H9 (cell line): ENCODE results near the gene PAXX. TPM values are rescaled to one million over a fixed set of nuclear protein-coding genes. Genes with fewer than 3 reads are reported as not detected.

ENCODE experiments used
- DNase-seq: peaks from one replicate; pipeline ENCODE4 v3.0.0-alpha.2; 2017
- H2AFZ ChIP-seq: one replicate; pipeline ENCODE4 v1.6.1; 2013; ENCODE audit warnings: mild to moderate bottlenecking, low read length, control low read depth, moderate library complexity
- H2AK5ac ChIP-seq: 2 replicates; pipeline ENCODE4 v1.6.1; 2013; ENCODE audit warnings: low read length, control low read depth, mixed read lengths; ENCODE audit not compliant: insufficient read length
- H2BK120ac ChIP-seq: one replicate; pipeline ENCODE4 v1.6.1; 2013; ENCODE audit warnings: low read depth, mild to moderate bottlenecking, low read length, control low read depth, inconsistent platforms; ENCODE audit not compliant: poor library complexity, severe bottlenecking
- H2BK12ac ChIP-seq: 2 replicates; pipeline ENCODE4 v1.6.1; 2013; ENCODE audit warnings: low read length, control low read depth, mixed read lengths, low read depth; ENCODE audit not compliant: insufficient read length
- H2BK15ac ChIP-seq: 2 replicates; pipeline ENCODE4 v1.6.1; 2013; ENCODE audit warnings: low read depth, low read length, control low read depth
- H2BK20ac ChIP-seq: one replicate; pipeline ENCODE4 v1.6.1; 2013; ENCODE audit warnings: low read depth, mild to moderate bottlenecking, low read length, control low read depth, inconsistent platforms; ENCODE audit not compliant: poor library complexity, severe bottlenecking
- H2BK5ac ChIP-seq: 2 replicates; pipeline ENCODE4 v1.6.1; 2013; ENCODE audit warnings: low read length, control low read depth, mixed read lengths; ENCODE audit not compliant: insufficient read length
- H3K14ac ChIP-seq: 2 replicates; pipeline ENCODE4 v1.6.1; 2013; ENCODE audit warnings: low read length, control low read depth; ENCODE audit not compliant: insufficient read depth
- H3K18ac ChIP-seq: 2 replicates; pipeline ENCODE4 v1.6.1; 2013; ENCODE audit warnings: low read depth, mild to moderate bottlenecking, mixed read lengths, low read length, control low read depth; ENCODE audit not compliant: insufficient read length
- H3K23ac ChIP-seq: 2 replicates; pipeline ENCODE4 v1.6.1; 2013; ENCODE audit warnings: low read length, control low read depth, mixed read lengths, low read depth; ENCODE audit not compliant: insufficient read length
- H3K23me2 ChIP-seq: 2 replicates; pipeline ENCODE4 v1.6.1; 2013; ENCODE audit warnings: low read depth, mild to moderate bottlenecking, mixed read lengths, low read length, control low read depth; ENCODE audit not compliant: insufficient read length, poor library complexity, severe bottlenecking
- H3K27ac ChIP-seq: 2 replicates; pipeline ENCODE4 v1.5.1; 2013; ENCODE audit warnings: low read length, control low read depth, mixed read lengths, low read depth; ENCODE audit not compliant: insufficient read length
- H3K27me3 ChIP-seq: 2 replicates; pipeline ENCODE4 v1.6.1; 2013; ENCODE audit warnings: low read length, control low read depth, inconsistent platforms; ENCODE audit not compliant: insufficient read depth
- H3K4ac ChIP-seq: 2 replicates; pipeline ENCODE4 v1.6.1; 2013; ENCODE audit warnings: low read depth, mild to moderate bottlenecking, control low read depth, inconsistent platforms, low read length, moderate library complexity
- H3K4me1 ChIP-seq: 2 replicates; pipeline ENCODE4 v1.6.1; 2013; ENCODE audit warnings: low read length, control low read depth, inconsistent platforms; ENCODE audit not compliant: insufficient read depth
- H3K4me2 ChIP-seq: 2 replicates; pipeline ENCODE4 v1.6.1; 2013; ENCODE audit warnings: low read length, control low read depth, mixed read lengths; ENCODE audit not compliant: insufficient read length, insufficient read depth
- H3K56ac ChIP-seq: 2 replicates; pipeline ENCODE4 v1.6.1; 2013; ENCODE audit warnings: low read depth, mild to moderate bottlenecking, mixed read lengths, low read length, control low read depth; ENCODE audit not compliant: insufficient read length
- H3K79me1 ChIP-seq: 2 replicates; pipeline ENCODE4 v1.6.1; 2013; ENCODE audit warnings: low read depth, mild to moderate bottlenecking, moderate library complexity, low read length, control low read depth, inconsistent platforms; ENCODE audit not compliant: insufficient read depth, poor library complexity, severe bottlenecking
- H3K79me2 ChIP-seq: 2 replicates; pipeline ENCODE4 v1.6.1; 2013; ENCODE audit warnings: low read length, control low read depth, inconsistent platforms; ENCODE audit not compliant: insufficient read depth
- H3K9ac ChIP-seq: 2 replicates; pipeline ENCODE4 v1.6.1; 2013; ENCODE audit warnings: low read length, control low read depth, mixed read lengths; ENCODE audit not compliant: insufficient read length; ENCODE audit errors: extremely low read depth
- H3K9me3 ChIP-seq: one replicate; pipeline ENCODE4 v1.6.1; 2013; ENCODE audit warnings: low read depth, low read length, inconsistent platforms; ENCODE audit not compliant: control insufficient read depth
- H3T11ph ChIP-seq: one replicate; pipeline ENCODE4 v1.6.1; 2013; ENCODE audit warnings: mild to moderate bottlenecking, low read length, control low read depth, inconsistent platforms
- H4K20me1 ChIP-seq: one replicate; pipeline ENCODE4 v1.6.1; 2013; ENCODE audit not compliant: control insufficient read depth, insufficient read length, insufficient read depth
- H4K5ac ChIP-seq: 2 replicates; pipeline ENCODE4 v1.6.1; 2013; ENCODE audit warnings: low read depth, mild to moderate bottlenecking, mixed read lengths, low read length, control low read depth; ENCODE audit not compliant: insufficient read length
- H4K8ac ChIP-seq: replicated peaks from 2 replicates; pipeline ENCODE4 v1.6.1; 2013; ENCODE audit warnings: low read length, control low read depth, mixed read lengths, low read depth; ENCODE audit not compliant: insufficient read length
- H4K91ac ChIP-seq: 2 replicates; pipeline ENCODE4 v1.6.1; 2013; ENCODE audit warnings: low read depth, mild to moderate bottlenecking, moderate library complexity, mixed read lengths, low read length, control low read depth; ENCODE audit not compliant: insufficient read length
- H3K27ac Mint-ChIP-seq, 3 experiments: 2 replicates in 2 of 3; 3 replicates in 1 of 3; pipeline ENCODE4 v1.8.0; 2020 to 2021; ENCODE audit warnings: mixed read lengths in 3 of 3, mild to moderate bottlenecking in 1 of 3, moderate library complexity in 1 of 3
- H3K27me3 Mint-ChIP-seq: 2 replicates; pipeline ENCODE4 v1.8.0; 2021; ENCODE audit warnings: low read depth, mild to moderate bottlenecking, moderate library complexity, mixed read lengths
- H3K36me3 Mint-ChIP-seq, 3 experiments: 2 replicates in 2 of 3; 3 replicates in 1 of 3; pipeline ENCODE4 v1.8.0; 2020 to 2021; ENCODE audit warnings: low read depth in 3 of 3, mixed read lengths in 3 of 3; ENCODE audit not compliant: insufficient read depth in 1 of 3
- H3K4me1 Mint-ChIP-seq, 2 experiments: 2 replicates each; pipeline ENCODE4 v1.8.0; 2020; ENCODE audit warnings: mixed read lengths in 2 of 2
- H3K4me3 Mint-ChIP-seq, 2 experiments: 2 replicates in 1 of 2; 3 replicates in 1 of 2; pipeline ENCODE4 v1.8.0; 2020 to 2021; ENCODE audit warnings: mild to moderate bottlenecking in 2 of 2, mixed read lengths in 2 of 2, moderate library complexity in 1 of 2
- H3K9me3 Mint-ChIP-seq, 2 experiments: 2 replicates in 1 of 2; 3 replicates in 1 of 2; pipeline ENCODE4 v1.8.0; 2020; ENCODE audit warnings: mild to moderate bottlenecking in 2 of 2, mixed read lengths in 2 of 2, moderate library complexity in 1 of 2
- CTCF ChIP-seq: fragments of 200-600 bp; sonication (generic); conservative IDR thresholded peaks from 3 replicates; pipeline ENCODE4 v1.8.0; 2021; ENCODE audit warnings: antibody characterized with exemption, mild to moderate bottlenecking
- WGBS: extraction: QIAGEN DNeasy Blood & Tissue Kit; methylation state at CpG from one replicate; pipeline ENCODE4 v1.1.7; 2013; ENCODE audit warnings: missing lambda C conversion rate, low lambda C conversion rate, mixed read lengths; ENCODE audit not compliant: insufficient read length; ENCODE audit errors: extremely low coverage; 5-methylcytosine and 5-hydroxymethylcytosine counted together
- total RNA-seq: library from RNA; stranded (reverse); gene quantifications from 2 replicates; pipeline ENCODE4 v1.2.1, GENCODE V29; 2021

Gene PAXX
- total RNA-seq, 1 experiment from 2014 or later, result 51.2 TPM

- H2BK5ac ChIP-seq, result no peak overlapping the region
- H3K18ac ChIP-seq, result no peak overlapping the region
- H2AFZ ChIP-seq, result no peak overlapping the region
- no peaks in the 10 kb centered on the region for H3K79me1 ChIP-seq
- WGBS, result no CpG with 5 or more reads among the region's 18 CpGs
- H3K4ac ChIP-seq, result no peak overlapping the region
- no peak overlapping the region for H3K9ac ChIP-seq
- no peaks in the 10 kb centered on the region for H3K9me3 ChIP-seq
- TF ChIP-seq CTCF, result no peak
- Mint-ChIP-seq H3K36me3 (peaks cover 0 to 8% (median 2%) of the 10 kb centered on the region in 3 experiments; a peak in 4 of 7 replicates), H3K4me1 (peaks cover 9 to 12% of the 10 kb centered on the region in 2 experiments), H3K27me3 (peaks cover 7% of the 10 kb centered on the region), H3K27ac (no peak overlapping the region; a peak in 1 of 7 replicates), H3K9me3 (no peaks in the 10 kb centered on the region), H3K4me3 (no peak overlapping the region)
- H3K23me2 ChIP-seq, result peaks cover 2% of the 10 kb centered on the region
- H3K23ac ChIP-seq, result no peak overlapping the region
- no peak overlapping the region for H3K4me2 ChIP-seq
- H2BK120ac ChIP-seq, result no peak overlapping the region
- no peaks in the 10 kb centered on the region for H4K20me1 ChIP-seq
- no peak overlapping the region for H4K5ac ChIP-seq
- H4K8ac ChIP-seq, result no peak overlapping the region
- H2BK20ac ChIP-seq, result no peak overlapping the region
- H3T11ph ChIP-seq, result no peak overlapping the region
- no peak for DNase-seq
- no peak overlapping the region for H2BK15ac ChIP-seq
- H3K79me2 ChIP-seq, result no peaks in the 10 kb centered on the region
- H3K27me3 ChIP-seq, result no peaks in the 10 kb centered on the region
- no peaks in the 10 kb centered on the region for H3K4me1 ChIP-seq
- H2BK12ac ChIP-seq, result no peak overlapping the region
- H2AK5ac ChIP-seq, result no peak overlapping the region
- H3K27ac ChIP-seq, result no peak overlapping the region
- H3K56ac ChIP-seq, result no peak overlapping the region
- no peak overlapping the region for H4K91ac ChIP-seq
- H3K14ac ChIP-seq, result no peak overlapping the region
Measured at GRCh38 chr9:136997830-136998234, 5.6 kb downstream of the PAXX start.
